Testis (tissue), 3 donors: ENCODE data around the gene PEBP1. TPM values are rescaled to one million over a fixed set of nuclear protein-coding genes. Genes with fewer than 3 reads are reported as not detected.

Source experiments
- DNase-seq: peaks from one replicate; pipeline ENCODE4 v3.0.0-alpha.2; 2019
- H3K27ac ChIP-seq, 2 donors: fragments of 200-600 bp; sonication (generic); one replicate each; pipeline ENCODE4 v1.5.1; 2019
- H3K27me3 ChIP-seq: fragments of 200-600 bp; sonication (generic); one replicate; pipeline ENCODE4 v1.5.1; 2019
- H3K36me3 ChIP-seq: fragments of 200-600 bp; sonication (generic); one replicate; pipeline ENCODE4 v1.5.1; 2017; ENCODE audit warnings: low read depth; ENCODE audit errors: missing control alignments
- H3K4me1 ChIP-seq: fragments of 200-600 bp; sonication (generic); one replicate; pipeline ENCODE4 v1.5.1; 2019
- H3K4me3 ChIP-seq, 2 donors: fragments of 200-600 bp; sonication (generic); one replicate each; pipeline ENCODE4 v1.5.1; 2017 to 2019
- H3K9me3 ChIP-seq: fragments of 200-600 bp; sonication (generic); one replicate; pipeline ENCODE4 v1.5.1; 2017
- POLR2A ChIP-seq: fragments of 450-650 bp; IDR thresholded peaks from one replicate; pipeline ENCODE4 v1.6.1; 2017; ENCODE audit warnings: antibody characterized with exemption, mild to moderate bottlenecking, moderate library complexity
- WGBS, 2 donors: methylation state at CpG; one replicate each; pipeline ENCODE4 v1.1.5; 2018; 5-methylcytosine and 5-hydroxymethylcytosine counted together
- intact Hi-C: fragments of 100-400 bp; cut with DNase I; formaldehyde crosslinking; loops from one replicate; pipeline ENCODE4 v1.15.1; 2023; ENCODE audit warnings: low total_unique reads
- polyA plus RNA-seq: library from polyadenylated mRNA; stranded (reverse); fragments of 350-450 nt; fragmentation: Illumina TruSeq; extraction: RNeasy Lipid Tissue Mini Kit (QIAGEN cat#74804); gene quantifications from one replicate; pipeline ENCODE4 v1.2.3, GENCODE V29; 2014; ENCODE audit warnings: low read depth, low replicate concordance; ENCODE audit not compliant: insufficient read depth
- total RNA-seq, 2 donors: library from RNA; depleted of rRNA; stranded (reverse); fragments of >200 nt; gene quantifications; one replicate each; pipeline ENCODE4 v1.2.3, GENCODE V29; 2016
- TF ChIP-seq, protein P1 (sequence below), 3 experiments: fragments of 450-650 bp in 2 of 3; fragments of 200-600 bp in 1 of 3; sonication (generic) in 1 of 3; IDR thresholded peaks; one replicate each; pipeline ENCODE4 v1.5.1; 2016 to 2019; ENCODE audit warnings: antibody characterized with exemption in 3 of 3, mild to moderate bottlenecking in 2 of 3, moderate library complexity in 1 of 3

Gene PEBP1
- total and polyA plus RNA-seq, 3 donors from 2014 or later = 370 to 500 (median 371) TPM

DNA sequence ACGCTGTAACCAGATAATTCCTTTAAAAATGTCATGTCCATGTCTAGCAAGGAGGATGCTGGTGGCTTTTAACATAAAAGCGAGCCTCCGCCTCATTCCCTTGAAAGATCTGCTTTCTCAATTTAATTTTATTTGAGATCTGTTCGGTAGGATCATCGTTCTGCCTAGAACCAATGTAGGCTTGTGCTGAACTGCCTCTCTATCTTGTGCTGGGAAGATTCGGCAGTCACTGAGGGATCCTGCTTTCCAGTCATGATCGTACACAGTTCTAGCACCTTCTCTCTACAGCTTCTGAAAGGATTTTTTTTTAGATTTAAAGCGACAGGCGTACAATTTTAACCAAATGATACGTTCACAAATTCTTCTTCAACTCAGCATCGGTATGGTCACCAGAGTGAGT is 54.3 kb downstream of the PEBP1 start:
- H3K36me3 ChIP-seq = no peaks in the 10 kb centered on the region
- no peaks in the 10 kb centered on the region for H3K9me3 ChIP-seq
- H3K4me1 ChIP-seq = peaks cover 3% of the 10 kb centered on the region
- DNase-seq = peak; percentile 40
- H3K27me3 ChIP-seq = no peaks in the 10 kb centered on the region
- intact Hi-C loops = no loop called here
- peak overlapping the region; percentile 29 to 48 for H3K4me3 ChIP-seq
- 10% methylated on average over 11 of the region's 11 CpGs for WGBS, 2 donors
- H3K27ac ChIP-seq = peak overlapping the region; percentile 87 to 89
- TF ChIP-seq POLR2A = no peak
- TF ChIP-seq, protein P1, sequence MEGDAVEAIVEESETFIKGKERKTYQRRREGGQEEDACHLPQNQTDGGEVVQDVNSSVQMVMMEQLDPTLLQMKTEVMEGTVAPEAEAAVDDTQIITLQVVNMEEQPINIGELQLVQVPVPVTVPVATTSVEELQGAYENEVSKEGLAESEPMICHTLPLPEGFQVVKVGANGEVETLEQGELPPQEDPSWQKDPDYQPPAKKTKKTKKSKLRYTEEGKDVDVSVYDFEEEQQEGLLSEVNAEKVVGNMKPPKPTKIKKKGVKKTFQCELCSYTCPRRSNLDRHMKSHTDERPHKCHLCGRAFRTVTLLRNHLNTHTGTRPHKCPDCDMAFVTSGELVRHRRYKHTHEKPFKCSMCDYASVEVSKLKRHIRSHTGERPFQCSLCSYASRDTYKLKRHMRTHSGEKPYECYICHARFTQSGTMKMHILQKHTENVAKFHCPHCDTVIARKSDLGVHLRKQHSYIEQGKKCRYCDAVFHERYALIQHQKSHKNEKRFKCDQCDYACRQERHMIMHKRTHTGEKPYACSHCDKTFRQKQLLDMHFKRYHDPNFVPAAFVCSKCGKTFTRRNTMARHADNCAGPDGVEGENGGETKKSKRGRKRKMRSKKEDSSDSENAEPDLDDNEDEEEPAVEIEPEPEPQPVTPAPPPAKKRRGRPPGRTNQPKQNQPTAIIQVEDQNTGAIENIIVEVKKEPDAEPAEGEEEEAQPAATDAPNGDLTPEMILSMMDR (IDR thresholded peaks at IDR 0.05) = no peak

DNA sequence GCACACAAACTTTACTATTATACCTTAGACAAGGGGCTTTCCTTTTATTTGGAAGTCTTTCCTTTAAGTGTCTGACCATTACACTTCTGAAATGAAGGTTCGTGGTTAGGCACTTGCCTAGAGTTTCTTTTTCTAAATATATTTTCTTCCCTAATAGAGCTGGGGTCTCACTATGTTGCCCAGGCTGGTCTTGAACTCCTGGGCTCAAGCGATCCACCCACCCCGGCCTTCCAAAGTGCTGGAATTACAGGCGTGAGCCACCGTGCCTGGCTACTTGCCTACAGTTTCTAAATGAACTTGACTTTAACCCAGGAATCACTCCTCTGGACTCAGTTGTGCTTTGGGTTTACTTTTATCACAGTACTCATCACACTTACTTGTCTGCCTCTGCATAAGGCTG is 57.6 kb downstream of the PEBP1 start:
- intact Hi-C loops = no loop called here
- Histone ChIP-seq H3K4me3 (no peak overlapping the region), H3K9me3 (no peaks in the 10 kb centered on the region), H3K4me1 (peaks cover 3% of the 10 kb centered on the region), H3K27ac (no peak overlapping the region), H3K27me3 (no peaks in the 10 kb centered on the region), H3K36me3 (no peaks in the 10 kb centered on the region)
- WGBS, 2 donors = 78 to 79% methylated on average over 5 of the region's 5 CpGs
- DNase-seq = no peak
- TF ChIP-seq, protein P1 (IDR thresholded peaks at IDR 0.05) = no peak
- TF ChIP-seq POLR2A = no peak

DNA sequence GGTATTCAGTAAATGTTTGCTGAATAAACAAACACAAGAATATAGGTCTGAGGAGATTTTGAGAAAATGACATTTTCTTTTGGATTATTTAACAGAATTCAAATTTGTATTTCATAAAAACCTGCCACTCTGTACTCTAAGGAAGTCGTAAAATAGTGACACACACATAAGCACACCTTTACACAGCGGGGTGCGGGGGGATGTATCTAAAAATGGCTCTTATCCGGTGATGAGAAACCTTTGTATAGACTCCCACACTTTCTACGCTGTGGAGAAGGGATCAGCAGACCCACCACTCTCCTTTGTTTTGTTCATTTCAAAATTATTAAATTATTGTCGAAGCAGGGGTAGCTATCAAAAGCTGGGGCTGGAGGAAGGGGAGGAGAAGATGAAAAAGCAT is 58.0 kb downstream of the PEBP1 start:
- Histone ChIP-seq H3K9me3 (no peaks in the 10 kb centered on the region), H3K27ac (no peak overlapping the region), H3K36me3 (no peaks in the 10 kb centered on the region), H3K27me3 (no peaks in the 10 kb centered on the region), H3K4me3 (no peak overlapping the region), H3K4me1 (peaks cover 3% of the 10 kb centered on the region)
- intact Hi-C loops = no loop called here
- no peak for DNase-seq
- 66 to 80% methylated on average over 6 of the region's 6 CpGs for WGBS, 2 donors
- TF ChIP-seq, protein P1 (IDR thresholded peaks at IDR 0.05) = no peak
- no peak for TF ChIP-seq POLR2A

Other genes with a start within 250 kb of the PEBP1 start
- gene KSR2, start 167.1 kb upstream of the PEBP1 start, total RNA-seq = 1 to 10 TPM; 2.4 TPM
- gene KSR2, start 167.1 kb upstream of the PEBP1 start, polyA plus RNA-seq = 3.8 TPM
- 10 to 100 TPM; 20.9 to 23.0 TPM for gene RFC5, start 119.4 kb upstream of the PEBP1 start, total RNA-seq
- gene RFC5, start 119.4 kb upstream of the PEBP1 start, polyA plus RNA-seq = 20.0 TPM
- gene WSB2, start 74.9 kb upstream of the PEBP1 start, total RNA-seq = 10 to 100 TPM; 59.4 to 81.6 TPM
- gene WSB2, start 74.9 kb upstream of the PEBP1 start, polyA plus RNA-seq = 54.5 TPM
- gene VSIG10, start 32.1 kb upstream of the PEBP1 start, total RNA-seq = 10 to 100 TPM; 43.2 to 51.0 TPM
- gene VSIG10, start 32.1 kb upstream of the PEBP1 start, polyA plus RNA-seq = 14.8 TPM
- gene TAOK3, start 236.8 kb downstream of the PEBP1 start, total RNA-seq = 10 to 100 TPM; 51.9 to 64.8 TPM
- gene TAOK3, start 236.8 kb downstream of the PEBP1 start, polyA plus RNA-seq = 20.5 TPM
- gene SUDS3, start 240.4 kb downstream of the PEBP1 start, total RNA-seq = 10 to 100 TPM; 73.1 to 89.1 TPM
- gene SUDS3, start 240.4 kb downstream of the PEBP1 start, polyA plus RNA-seq = 42.3 TPM